Duodenal mucosa (tissue), 2 donors: ENCODE results near the gene UVRAG.
A peak's percentile ranks its signal among the peaks of the same experiment; 100 is the strongest.

Source experiments
- H3K27ac ChIP-seq: one replicate; pipeline ENCODE4 v1.7.0; 2013; ENCODE audit warnings: low read depth, low read length
- H3K27me3 ChIP-seq, 2 donors: one replicate each; pipeline ENCODE4 v1.7.0; 2013; ENCODE audit warnings: low read length in 2 of 2, control low read depth in 1 of 2; ENCODE audit not compliant: insufficient read depth in 2 of 2, control insufficient read depth in 1 of 2
- H3K36me3 ChIP-seq, 2 donors: one replicate each; pipeline ENCODE4 v1.7.0; 2013; ENCODE audit warnings: low read length in 2 of 2, control low read depth in 1 of 2; ENCODE audit not compliant: insufficient read depth in 2 of 2, control insufficient read depth in 1 of 2
- H3K4me1 ChIP-seq, 2 donors: one replicate each; pipeline ENCODE4 v1.7.0; 2013; ENCODE audit warnings: low read length in 2 of 2, control low read depth in 1 of 2; ENCODE audit not compliant: insufficient read depth in 2 of 2, control insufficient read depth in 1 of 2
- H3K4me3 ChIP-seq, 2 donors: one replicate each; pipeline ENCODE4 v1.7.0; 2013; ENCODE audit warnings: low read length in 2 of 2, low read depth in 1 of 2
- H3K9ac ChIP-seq, 2 donors: one replicate each; pipeline ENCODE4 v1.7.0; 2013; ENCODE audit warnings: low read length in 2 of 2, low read depth in 1 of 2
- H3K9me3 ChIP-seq, 2 donors: one replicate each; pipeline ENCODE4 v1.7.0; 2013; ENCODE audit warnings: low read length in 2 of 2, control low read depth in 1 of 2; ENCODE audit not compliant: control insufficient read depth in 1 of 2

UVRAG gene

GRCh38 chr11:75814677-75815344 lies at the start of gene UVRAG:
Gene UVRAG (plus strand): TSS chr11:75815210. CDS start chr11:75815408, 198 bp downstream.
- Histone ChIP-seq H3K4me1 (peaks cover 23 to 25% of the 10 kb centered on the region in 2 donors), H3K27ac (peak within 1 kb of the TSS; percentile 72), H3K9ac (peak within 1 kb of the TSS; percentile 74 to 75), H3K27me3 (no peaks in the 10 kb centered on the region), H3K9me3 (no peaks in the 10 kb centered on the region), H3K36me3 (no peaks in the 10 kb centered on the region), H3K4me3 (peak within 1 kb of the TSS; percentile 81 to 87)

- no peaks in the 10 kb centered on the region for H3K36me3 ChIP-seq
- H3K9ac ChIP-seq, result no peak overlapping the region
- peaks cover 14 to 24% of the 10 kb centered on the region in 2 donors for H3K4me1 ChIP-seq
- H3K27me3 ChIP-seq, result peaks cover 3 to 7% of the 10 kb centered on the region in 2 donors
- no peaks in the 10 kb centered on the region for H3K9me3 ChIP-seq
- no peak overlapping the region for H3K4me3 ChIP-seq
- no peak overlapping the region for H3K27ac ChIP-seq
These were observed 48.4 kb upstream of the UVRAG start for GRCh38 chr11:75766443-75767227.

GRCh38 chr11:75767228-75767572 lies 47.8 kb upstream of the UVRAG start:
- Histone ChIP-seq H3K27me3 (peaks cover 3 to 7% of the 10 kb centered on the region in 2 donors), H3K36me3 (no peaks in the 10 kb centered on the region), H3K27ac (no peak overlapping the region), H3K4me3 (no peak overlapping the region), H3K4me1 (peaks cover 14 to 24% of the 10 kb centered on the region in 2 donors), H3K9me3 (no peaks in the 10 kb centered on the region), H3K9ac (no peak overlapping the region)

GRCh38 chr11:75767793-75768111 lies 47.3 kb upstream of the UVRAG start:
- Histone ChIP-seq H3K4me1 (peaks cover 14 to 24% of the 10 kb centered on the region in 2 donors), H3K4me3 (peak overlapping the region; percentile 46 to 71), H3K27me3 (peaks cover 3 to 7% of the 10 kb centered on the region in 2 donors), H3K9me3 (no peaks in the 10 kb centered on the region), H3K36me3 (no peaks in the 10 kb centered on the region), H3K27ac (no peak overlapping the region), H3K9ac (no peak overlapping the region)

GRCh38 chr11:75768112-75768908 lies 46.7 kb upstream of the UVRAG start, which contains the start of gene DGAT2:
Gene DGAT2 (plus strand): TSS chr11:75768778. CDS start chr11:75768992, 214 bp downstream.
- peak within 1 kb of the TSS; percentile 47 for H3K9ac ChIP-seq
- H3K36me3 ChIP-seq, result no peaks in the 10 kb centered on the region
- H3K4me1 ChIP-seq, result peaks cover 14 to 24% of the 10 kb centered on the region in 2 donors
- H3K27me3 ChIP-seq, result peaks cover 3 to 7% of the 10 kb centered on the region in 2 donors
- no peaks in the 10 kb centered on the region for H3K9me3 ChIP-seq
- H3K27ac ChIP-seq, result no peak within 1 kb of the TSS
- peak within 1 kb of the TSS; percentile 46 to 71 for H3K4me3 ChIP-seq

GRCh38 chr11:75768909-75769771 lies 45.9 kb upstream of the UVRAG start:
- Histone ChIP-seq H3K9ac (peak overlapping the region; percentile 47), H3K4me3 (peak overlapping the region; percentile 46 to 71), H3K9me3 (no peaks in the 10 kb centered on the region), H3K36me3 (no peaks in the 10 kb centered on the region), H3K27me3 (peaks cover 3 to 7% of the 10 kb centered on the region in 2 donors), H3K27ac (no peak overlapping the region), H3K4me1 (peaks cover 14 to 24% of the 10 kb centered on the region in 2 donors)

GRCh38 chr11:75770102-75770501 lies 44.9 kb upstream of the UVRAG start:
- Histone ChIP-seq H3K4me1 (peaks cover 14 to 24% of the 10 kb centered on the region in 2 donors), H3K36me3 (no peaks in the 10 kb centered on the region), H3K9me3 (no peaks in the 10 kb centered on the region), H3K9ac (no peak overlapping the region), H3K27ac (no peak overlapping the region), H3K4me3 (no peak overlapping the region), H3K27me3 (peaks cover 3 to 7% of the 10 kb centered on the region in 2 donors)

- H3K9ac ChIP-seq, result no peak overlapping the region
- no peak overlapping the region for H3K4me3 ChIP-seq
- H3K36me3 ChIP-seq, result no peaks in the 10 kb centered on the region
- H3K9me3 ChIP-seq, result no peaks in the 10 kb centered on the region
- H3K4me1 ChIP-seq, result peaks cover 14 to 24% of the 10 kb centered on the region in 2 donors
- peaks cover 0 to 7% of the 10 kb centered on the region in 2 donors for H3K27me3 ChIP-seq
- H3K27ac ChIP-seq, result no peak overlapping the region
These were observed 43.2 kb upstream of the UVRAG start for GRCh38 chr11:75771646-75772410.
